HepG2 (cell line): ENCODE data around the gene FAM24B. TPM values are rescaled to one million over a fixed set of nuclear protein-coding genes. Genes with fewer than 3 reads are reported as not detected.

Source experiments
- ATAC-seq: fragments of 200-7000 bp; cut with Tn5 transposase; 3 replicates; pipeline ENCODE4 v1.9.1; 2020; ENCODE audit warnings: mild to moderate bottlenecking, moderate library complexity
- BruUV-seq: library from RNA; stranded (reverse); fragments of 400-500 nt; replicated peaks from 2 replicates; lab custom pipeline; 2021; lab: Mats Ljungman, UMichigan
- CTCF ChIA-PET: fragments of 300-600 bp; formaldehyde crosslinking; extraction: SDS; loops from one replicate; lab custom pipeline; 2021; ENCODE audit warnings: low total read pairs, inconsistent platforms, low intra/inter-chr PET ratio; lab: Yijun Ruan, JAX
- POLR2A ChIA-PET: fragments of 350-600 bp; sonication (Branson Sonifier 250); formaldehyde crosslinking; loops from one replicate; lab custom pipeline; 2020; ENCODE audit warnings: antibody characterized with exemption, inconsistent platforms; lab: Yijun Ruan, JAX
- DNase-seq: peaks from one replicate; pipeline ENCODE4 v3.0.0-alpha.2; 2015; ENCODE audit warnings: low spot score
- FAIRE-seq: peaks from 3 replicates; lab custom pipeline; 2011; peaks lifted over from hg19 to GRCh38; lab: Jason Lieb, UNC
- H2AFZ ChIP-seq: one replicate; pipeline ENCODE4 v1.6.1; 2011; ENCODE audit warnings: low read length, inconsistent platforms
- H3K27ac ChIP-seq: fragments of 300-600 bp; 3 replicates; pipeline ENCODE4 v1.8.0; 2011; ENCODE audit warnings: mixed run types, mild to moderate bottlenecking, mixed read lengths, low read length, inconsistent platforms; ENCODE audit not compliant: insufficient read depth; ENCODE audit errors: extremely low read length
- H3K27me3 ChIP-seq, 2 experiments: fragments of 200-600 bp in 1 of 2; 2 replicates in 1 of 2; 3 replicates in 1 of 2; pipeline versions ENCODE4 v1.6.0 to v1.8.0; 2011; ENCODE audit warnings: low read length in 2 of 2, mild to moderate bottlenecking in 2 of 2, moderate library complexity in 2 of 2, inconsistent platforms in 1 of 2; ENCODE audit not compliant: insufficient read depth in 2 of 2, control insufficient read depth in 1 of 2
- H3K36me3 ChIP-seq, 2 experiments: fragments of 200-600 bp in 1 of 2; replicated peaks in 1 of 2; 2 replicates in 1 of 2; 3 replicates in 1 of 2; pipeline versions ENCODE4 v1.5.1 to v1.8.0; 2011; ENCODE audit warnings: low read length in 2 of 2, inconsistent platforms in 1 of 2; ENCODE audit not compliant: insufficient read depth in 2 of 2, control insufficient read depth in 1 of 2
- H3K4me1 ChIP-seq: 2 replicates; pipeline ENCODE4 v1.5.1; 2012; ENCODE audit warnings: low read length, inconsistent platforms; ENCODE audit not compliant: insufficient read depth
- H3K4me2 ChIP-seq: 2 replicates; pipeline ENCODE4 v1.6.0; 2011; ENCODE audit warnings: low read depth, low read length, inconsistent platforms
- H3K4me3 ChIP-seq, 3 experiments: fragments of 200-600 bp in 1 of 3; sonication (generic), shearing (Covaris generic) in 1 of 3; replicated peaks in 1 of 3; 2 replicates each; pipeline ENCODE4 v1.5.1; 2011 to 2016; ENCODE audit warnings: low read length in 3 of 3, inconsistent platforms in 2 of 3, low read depth in 2 of 3, mild to moderate bottlenecking in 2 of 3, control low read depth in 1 of 3, mixed read lengths in 1 of 3; ENCODE audit not compliant: insufficient read depth in 1 of 3
- H3K79me2 ChIP-seq: one replicate; pipeline ENCODE4 v1.6.1; 2011; ENCODE audit warnings: low read length, inconsistent platforms; ENCODE audit not compliant: insufficient read depth
- H3K9ac ChIP-seq: 2 replicates; pipeline ENCODE4 v1.6.0; 2011; ENCODE audit warnings: mild to moderate bottlenecking, low read depth, low read length, inconsistent platforms; ENCODE audit not compliant: insufficient read depth
- H3K9me3 ChIP-seq: 2 replicates; pipeline ENCODE4 v1.5.1; 2012; ENCODE audit warnings: mild to moderate bottlenecking, low read length
- H4K20me1 ChIP-seq: 2 replicates; pipeline ENCODE4 v1.6.0; 2011; ENCODE audit warnings: inconsistent platforms, mild to moderate bottlenecking, low read length, moderate library complexity; ENCODE audit not compliant: insufficient read depth
- BCL6 ChIP-seq: IDR thresholded peaks from 2 replicates; pipeline ENCODE4 v1.6.1; 2016; ENCODE audit warnings: missing genetic modification reagents, missing compliant biosample characterization
- FOXM1 ChIP-seq: sonication (generic); formaldehyde crosslinking; IDR thresholded peaks from 2 replicates; pipeline ENCODE4 v1.5.0; 2020; ENCODE audit warnings: missing genetic modification reagents
- HINFP ChIP-seq: sonication (generic); formaldehyde crosslinking; IDR thresholded peaks from 2 replicates; pipeline ENCODE4 v1.4.0; 2020; ENCODE audit warnings: low read depth, mild to moderate bottlenecking, missing genetic modification reagents
- MBD4 ChIP-seq: IDR thresholded peaks from 2 replicates; pipeline ENCODE4 v1.6.1; 2012; ENCODE audit warnings: low read length, inconsistent platforms, borderline replicate concordance
- MYC ChIP-seq: sonication (generic); formaldehyde crosslinking; IDR thresholded peaks from 2 replicates; pipeline ENCODE4 v1.9.0; 2021; ENCODE audit warnings: missing genetic modification reagents, borderline replicate concordance
- RNF2 ChIP-seq: fragments of 450-650 bp; conservative IDR thresholded peaks from 2 replicates; pipeline ENCODE4 v1.6.1; 2016; ENCODE audit warnings: low read depth
- SIN3B ChIP-seq: fragments of 150-350 bp; IDR thresholded peaks from 2 replicates; pipeline ENCODE4 v1.6.1; 2014; ENCODE audit warnings: low read length
- STAG1 ChIP-seq: sonication (generic); formaldehyde crosslinking; IDR thresholded peaks from 2 replicates; pipeline ENCODE4 v1.4.0; 2020; ENCODE audit warnings: missing genetic modification reagents
- SUZ12 ChIP-seq: fragments of 150-350 bp; IDR thresholded peaks from 2 replicates; pipeline ENCODE4 v1.6.1; 2014; ENCODE audit warnings: low read depth, low read length
- TAF15 ChIP-seq: fragments of 200-400 bp; formaldehyde crosslinking; IDR thresholded peaks from one replicate; pipeline ENCODE4 v1.6.1; 2018; ENCODE audit warnings: mild to moderate bottlenecking, low read depth, low read length; ENCODE audit not compliant: poor library complexity, severe bottlenecking
- ZBED4 ChIP-seq: sonication (generic); formaldehyde crosslinking; IDR thresholded peaks from 2 replicates; pipeline ENCODE4 v1.4.0; 2020; ENCODE audit warnings: missing genetic modification reagents, borderline replicate concordance
- ZNF501 ChIP-seq: sonication (generic); formaldehyde crosslinking; IDR thresholded peaks from 2 replicates; pipeline ENCODE4 v1.5.1; 2020; ENCODE audit warnings: mild to moderate bottlenecking, moderate library complexity, missing genetic modification reagents
- ZNF616 ChIP-seq: sonication (generic); formaldehyde crosslinking; IDR thresholded peaks from 2 replicates; pipeline ENCODE4 v1.5.0; 2020; ENCODE audit warnings: low read depth, mild to moderate bottlenecking, missing genetic modification reagents
- ZNF7 ChIP-seq: IDR thresholded peaks from 2 replicates; pipeline ENCODE4 v1.6.1; 2016; ENCODE audit warnings: missing biosample characterization, missing genetic modification reagents
- ZSCAN12 ChIP-seq: sonication (generic); formaldehyde crosslinking; IDR thresholded peaks from 2 replicates; pipeline ENCODE4 v1.9.0; 2021; ENCODE audit warnings: mild to moderate bottlenecking, missing genetic modification reagents
- in situ Hi-C: cut with HindIII; loops from 2 replicates; pipeline ENCODE4 v1.10.0; 2017; ENCODE audit warnings: low pct_unique_long_range_greater_than_20kb; ENCODE audit not compliant: extremely low pct_ligation_motif_present
- intact Hi-C: fragments of 100-400 bp; cut with micrococcal nuclease; formaldehyde crosslinking; loops from one replicate; pipeline ENCODE4 v1.10.0; 2022; ENCODE audit not compliant: unreplicated experiment
- polyA plus RNA-seq, 8 experiments: library from polyadenylated mRNA; depleted of rRNA in 3 of 8; stranded (reverse) in 7 of 8; unstranded in 1 of 8; fragments of >200 nt; fragmentation: Illumina TruSeq in 4 of 8; extraction: Trizol in 4 of 8; gene quantifications; 2 replicates each; pipeline versions ENCODE4 v1.2.1 to v1.2.3, GENCODE V29; 2011 to 2016; ENCODE audit warnings: low read depth in 4 of 8, missing spikeins in 1 of 8, mixed read lengths in 1 of 8; ENCODE audit not compliant: insufficient read depth in 1 of 8
- total RNA-seq, 5 experiments: library from RNA; depleted of rRNA; stranded (reverse); fragments of >200 nt; fragmentation: Illumina TruSeq; extraction: Trizol; gene quantifications; 2 replicates each; pipeline ENCODE4 v1.2.3, GENCODE V29; 2016; ENCODE audit warnings: low read depth in 1 of 5

FAM24B gene
- total and polyA plus RNA-seq, 2 of the 13 experiments (the other 11 are each of a cell fraction or from before 2014, with no cell fraction given), result 1.9 to 3.0 TPM

- DNase-seq, result no peak
- Histone ChIP-seq H3K36me3 (no peaks in the 10 kb centered on the region), H3K27me3 (no peaks in the 10 kb centered on the region), H3K4me1 (no peaks in the 10 kb centered on the region), H3K79me2 (no peaks in the 10 kb centered on the region), H4K20me1 (no peaks in the 10 kb centered on the region), H3K9me3 (no peaks in the 10 kb centered on the region), H3K9ac (no peak overlapping the region), H3K4me3 (no peak overlapping the region), H3K4me2 (no peak overlapping the region)
- intact Hi-C loops, result no loop called here
- no peak for ATAC-seq
- no TSS peak for BruUV-seq
- in situ Hi-C loops, result no loop called here
- POLR2A ChIA-PET, result no interaction called here
- TF ChIP-seq FOXM1 (CRISPR knock-in tag) (no peak), ZNF7 (CRISPR knock-in tag) (peak; percentile 86)
- TF ChIP-seq, all 625 proteins: peak for 1
- CTCF ChIA-PET, result no interaction called here
- FAIRE-seq, result no peak
- Histone ChIP-seq H2AFZ (no peak overlapping the region), H3K27ac (no peak overlapping the region)
Measured at GRCh38 chr10:122841569-122841968, 37.8 kb downstream of the FAM24B start.

- H3K4me1 ChIP-seq, result no peaks in the 10 kb centered on the region
- no peaks in the 10 kb centered on the region for H3K79me2 ChIP-seq
- no peaks in the 10 kb centered on the region for H3K9me3 ChIP-seq
- no peaks in the 10 kb centered on the region for H3K36me3 ChIP-seq
- no peak overlapping the region for H3K9ac ChIP-seq
- H3K27me3 ChIP-seq, result no peaks in the 10 kb centered on the region
- no peak overlapping the region for H3K4me2 ChIP-seq
- BruUV-seq, result no TSS peak
- in situ Hi-C loops (no loop called here), intact Hi-C loops (no loop called here)
- FAIRE-seq (no peak), DNase-seq (no peak), ATAC-seq (no peak)
- no peaks in the 10 kb centered on the region for H4K20me1 ChIP-seq
- H2AFZ ChIP-seq, result no peak overlapping the region
- ChIA-PET POLR2A (no interaction called here), CTCF (no interaction called here)
- H3K27ac ChIP-seq, result no peak overlapping the region
- no peak overlapping the region for H3K4me3 ChIP-seq
- TF ChIP-seq BCL6 (CRISPR knock-in tag) (no peak), SIN3B (no peak), MBD4 (no peak), ZNF616 (CRISPR knock-in tag) (no peak), ZNF501 (CRISPR knock-in tag) (no peak), TAF15 (no peak), ZBED4 (no peak), SUZ12 (no peak), MYC (CRISPR knock-in tag) (no peak), HINFP (CRISPR knock-in tag) (no peak), ZSCAN12 (CRISPR knock-in tag) (no peak), STAG1 (CRISPR knock-in tag) (no peak), RNF2 (no peak)
Measured at GRCh38 chr10:122839505-122839904, 39.9 kb downstream of the FAM24B start.
